Endothelial cell of hepatic sinusoid (primary cell): ENCODE data around the gene LPIN3.

Experiments
- in situ Hi-C: cut with HindIII; loops from 2 replicates; pipeline ENCODE4 v1.10.0; 2017; ENCODE audit warnings: low sequenced_read_pairs

Gene LPIN3

DNA sequence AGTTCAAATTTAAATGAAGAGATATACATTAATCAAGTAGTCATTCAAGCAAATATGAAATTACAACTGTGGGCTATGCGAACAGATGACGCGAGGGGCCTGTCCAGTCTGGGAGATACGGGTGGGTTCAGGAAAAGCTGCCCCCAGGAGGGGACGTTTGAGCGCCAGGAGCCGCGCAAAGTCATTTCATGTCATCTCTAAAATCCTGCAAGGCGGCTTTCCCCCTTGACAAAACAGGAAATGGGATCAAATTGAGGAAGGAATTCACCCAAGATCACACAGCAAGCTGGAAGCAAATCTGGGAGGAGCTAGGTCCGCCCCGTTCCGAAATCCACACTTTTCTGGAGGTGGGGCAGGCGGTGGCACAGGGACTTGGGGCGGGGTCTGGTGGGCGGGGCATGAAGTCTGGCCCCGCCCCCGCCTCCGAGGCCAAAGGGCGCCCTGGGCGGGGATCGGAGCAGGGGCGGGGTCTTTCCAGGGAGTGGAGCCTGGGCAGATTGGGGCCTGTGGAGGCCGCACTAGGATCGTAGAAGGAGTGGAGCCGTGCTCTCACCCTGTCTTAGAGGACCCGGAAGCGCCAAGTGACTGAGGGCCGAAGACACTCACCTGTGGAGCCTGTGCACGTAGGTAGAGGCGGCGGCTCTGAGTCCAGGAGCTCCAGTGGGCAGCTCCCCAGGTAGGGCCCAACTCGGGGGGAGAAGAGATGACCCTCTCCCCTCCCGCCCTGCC is at the start of gene LPIN3:
TSS of gene LPIN3 (plus strand) at position 495 of the 729 bp plus-strand sequence. CDS start 4,983 bp downstream, outside the sequence.
- in situ Hi-C loops = no loop called here

DNA sequence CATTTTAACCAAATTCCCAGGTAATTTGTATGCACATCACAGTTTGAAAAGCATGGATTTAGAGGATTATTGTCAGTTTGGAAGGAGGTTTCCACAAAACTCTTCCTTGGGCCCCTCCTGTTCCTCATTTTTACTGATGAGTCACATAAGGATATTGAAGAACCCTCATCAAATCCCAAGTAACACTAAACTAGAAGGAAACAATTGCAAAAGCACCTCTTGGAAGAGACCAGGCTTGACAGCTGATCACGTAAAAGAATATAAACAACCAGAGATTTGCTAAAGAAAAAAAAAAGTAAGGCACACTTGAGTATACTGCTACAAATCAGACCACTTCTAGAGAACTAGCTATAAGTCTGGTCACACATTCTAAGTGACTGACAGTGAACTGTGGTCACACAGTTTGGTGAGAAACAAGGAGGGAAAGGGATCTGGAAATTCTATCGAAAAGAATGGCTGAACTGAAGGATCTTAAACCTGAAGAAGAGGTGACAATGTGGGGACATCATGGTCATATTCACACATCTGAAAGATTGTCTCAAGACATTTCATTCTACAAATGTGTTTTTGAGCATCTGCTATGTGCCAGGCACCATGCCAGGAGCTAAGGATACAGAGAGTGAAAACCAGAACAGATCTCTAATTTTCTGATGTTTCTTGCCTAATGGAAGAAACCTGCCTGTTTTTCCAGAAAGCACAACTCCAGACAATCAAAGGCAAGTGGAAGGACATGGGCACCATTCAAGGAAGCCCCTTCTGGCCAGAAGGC is 47.2 kb upstream of the LPIN3 start:
- in situ Hi-C loops = no loop called here

DNA sequence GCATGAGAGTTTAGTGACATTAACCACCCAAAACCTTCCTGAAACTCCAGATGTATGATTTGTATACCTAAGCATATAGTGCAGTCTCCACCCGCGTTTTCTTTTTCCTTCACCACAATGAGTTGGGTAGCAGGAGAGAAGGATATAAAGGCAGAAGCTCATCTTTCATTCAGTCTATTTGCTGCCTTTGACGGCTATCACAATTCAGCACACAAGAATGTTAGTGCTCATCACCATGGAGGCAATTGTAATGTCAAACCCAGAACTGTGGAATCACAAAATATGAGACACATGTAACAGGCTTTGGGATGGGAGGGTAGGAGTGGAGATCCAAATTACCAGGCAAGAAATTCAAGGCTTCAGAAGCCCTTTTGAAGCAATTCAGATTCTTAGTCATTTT is 40.7 kb upstream of the LPIN3 start:
- in situ Hi-C loops = no loop called here

DNA sequence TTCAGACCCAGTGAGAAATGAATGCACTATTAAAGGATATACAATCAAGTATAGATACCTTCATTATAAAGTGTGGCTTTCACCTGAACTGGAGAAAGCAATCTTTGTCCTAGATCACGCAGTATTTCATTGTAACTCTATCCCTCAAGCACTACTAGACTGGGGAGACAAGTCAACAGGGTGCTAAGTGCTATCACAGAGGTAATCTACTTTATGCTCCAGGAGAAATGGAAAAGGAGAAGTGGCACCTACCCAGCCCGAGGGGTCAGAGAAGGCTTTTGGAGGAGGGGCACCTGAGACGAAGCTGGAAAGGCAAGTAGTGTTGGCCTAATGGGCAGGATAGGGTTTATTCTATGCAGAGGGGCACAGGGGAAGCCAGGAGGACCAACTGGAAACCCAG is 40.2 kb upstream of the LPIN3 start:
- in situ Hi-C loops = no loop called here

GRCh38 chr20:41300886-41301285 is 39.7 kb upstream of the LPIN3 start:
- in situ Hi-C loops = no loop called here

GRCh38 chr20:41304002-41304401 is 36.6 kb upstream of the LPIN3 start:
- in situ Hi-C loops = no loop called here

- in situ Hi-C loops = no loop called here
Observed at GRCh38 chr20:41304424-41305079, 36.1 kb upstream of the LPIN3 start.

DNA sequence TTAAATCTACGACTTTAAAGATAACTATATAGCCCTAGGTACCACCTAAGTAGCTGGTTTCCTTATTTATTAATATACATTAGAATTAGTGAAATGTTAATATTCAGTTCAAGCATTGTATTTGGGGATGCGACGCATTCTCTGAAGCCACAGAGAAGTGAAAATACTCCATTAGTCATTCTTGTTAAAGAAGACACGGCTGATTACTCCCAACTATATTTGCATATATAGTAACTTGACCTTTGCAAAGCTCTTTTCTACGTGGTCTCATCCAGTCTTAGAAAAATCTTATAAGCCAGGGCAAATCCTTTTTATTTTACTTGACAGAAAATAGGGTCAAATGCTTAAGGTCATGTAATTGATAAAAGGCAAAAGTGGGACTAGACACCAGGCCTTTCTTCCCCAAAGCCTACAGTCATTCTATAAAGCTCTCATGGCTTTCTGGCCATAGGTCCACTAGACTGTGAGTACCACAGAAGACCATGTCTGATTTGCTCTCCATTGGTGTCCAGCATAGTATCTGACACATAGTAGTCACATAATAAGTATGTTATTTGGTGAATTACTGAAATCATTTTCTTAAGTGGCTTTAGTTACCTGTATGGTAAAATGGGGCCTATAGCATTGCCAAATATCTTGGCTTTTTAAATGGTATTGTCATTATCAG is 34.4 kb upstream of the LPIN3 start:
- in situ Hi-C loops = no loop called here

DNA sequence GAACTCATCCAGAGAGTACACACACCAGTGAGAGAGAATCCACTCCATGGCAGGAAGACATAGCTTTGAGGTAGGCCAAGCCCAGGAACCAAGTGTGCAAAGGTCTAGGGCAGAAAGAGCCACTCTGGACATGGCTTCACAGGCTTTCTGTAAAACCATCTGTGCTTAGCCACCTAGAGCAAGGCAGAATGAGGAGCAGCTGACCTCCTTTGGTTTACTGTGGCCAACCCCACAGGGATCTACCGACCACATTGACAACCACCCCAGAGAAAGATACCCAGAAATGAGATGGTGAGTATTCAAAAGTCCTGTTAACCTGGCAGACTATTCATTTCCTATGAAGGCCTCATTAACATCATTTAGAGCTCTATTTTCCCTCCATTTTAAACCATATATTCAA is 33.6 kb upstream of the LPIN3 start:
- in situ Hi-C loops = no loop called here

- in situ Hi-C loops = no loop called here
Observed at GRCh38 chr20:41308290-41308711, 32.3 kb upstream of the LPIN3 start.

DNA sequence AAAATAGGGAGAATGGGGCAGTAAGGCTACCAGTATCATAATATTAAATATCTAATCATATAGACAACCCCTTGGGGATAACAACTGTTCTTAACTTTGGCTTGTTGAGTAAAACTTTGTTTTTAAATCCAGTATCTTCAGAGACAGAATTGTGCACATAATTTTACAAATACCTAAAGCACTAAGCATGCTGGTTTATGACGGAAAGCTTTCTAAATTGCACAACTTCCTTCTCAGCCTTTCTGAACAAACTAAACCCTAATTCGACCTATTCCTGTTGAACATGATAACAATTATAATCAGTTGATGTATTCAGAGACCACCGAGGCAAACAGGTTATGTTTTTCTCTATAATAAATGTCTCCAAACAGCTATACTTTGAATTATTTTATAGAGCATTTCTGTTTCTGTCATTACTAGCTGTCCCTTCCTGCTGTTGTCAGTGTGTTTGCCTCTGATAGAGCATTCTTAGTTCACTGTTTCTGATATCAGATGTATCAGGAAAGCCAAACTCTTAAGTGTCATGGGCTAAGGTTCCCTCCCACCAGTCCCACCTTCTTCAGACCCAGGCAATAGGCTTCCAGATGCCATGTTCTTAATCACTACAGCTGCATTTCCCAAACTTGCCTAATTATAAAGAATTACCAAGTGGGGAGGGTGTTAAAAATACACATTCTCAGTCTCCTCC is 31.8 kb upstream of the LPIN3 start:
- in situ Hi-C loops = no loop called here

GRCh38 chr20:41309817-41310216 is 30.8 kb upstream of the LPIN3 start:
- in situ Hi-C loops = loop anchor here (5.0 kb wide), 1 partner anchor 73 kb away; no protein-coding TSS in a partner anchor

DNA sequence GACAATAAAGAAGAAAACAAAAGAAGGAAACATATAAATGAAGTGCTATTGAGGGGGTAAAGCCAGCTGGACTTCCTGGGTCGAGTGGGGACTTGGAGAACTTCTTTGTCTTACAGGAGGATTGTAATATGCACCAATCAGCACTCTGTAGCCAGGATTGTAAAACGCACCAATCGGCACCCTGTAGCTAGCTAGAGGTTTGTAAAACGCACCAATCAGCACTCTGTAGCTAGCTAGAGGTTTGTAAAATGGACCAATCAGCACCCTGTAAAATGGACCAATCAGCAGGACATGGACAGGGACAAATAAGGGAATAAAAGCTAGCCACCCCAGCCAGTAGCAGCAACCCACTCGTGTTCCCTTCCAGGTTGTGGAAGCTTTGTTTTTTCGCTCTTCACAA is 28.6 kb upstream of the LPIN3 start:
- in situ Hi-C loops = loop anchor here (5.0 kb wide), 1 partner anchor 75 kb away; no protein-coding TSS in a partner anchor

GRCh38 chr20:41314386-41314785 is 26.2 kb upstream of the LPIN3 start:
- in situ Hi-C loops = loop anchor here (5.0 kb wide), 1 partner anchor 77 kb away; no protein-coding TSS in a partner anchor

DNA sequence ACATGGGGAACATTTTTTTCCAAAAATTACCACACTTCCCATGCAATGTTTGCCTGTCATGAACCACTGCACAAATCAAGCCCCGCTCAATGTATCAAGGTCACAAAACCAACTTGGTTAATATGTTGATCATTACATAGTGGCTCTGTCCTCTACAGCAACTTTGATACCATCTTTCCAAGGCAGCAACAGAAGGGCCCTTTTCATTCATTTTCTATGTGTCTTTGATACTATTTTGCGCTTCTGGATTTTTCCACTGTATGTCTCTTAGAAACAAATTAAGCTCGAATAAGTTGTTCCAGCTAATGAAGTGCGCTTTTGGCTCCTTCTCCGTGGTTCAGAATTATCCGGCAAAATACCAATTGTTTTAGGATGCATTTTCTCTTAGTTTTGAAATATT is 24.6 kb upstream of the LPIN3 start:
- in situ Hi-C loops = no loop called here

GRCh38 chr20:41316602-41317545 is 23.7 kb upstream of the LPIN3 start:
- in situ Hi-C loops = no loop called here

- in situ Hi-C loops = no loop called here
Observed at GRCh38 chr20:41317546-41318270, 22.9 kb upstream of the LPIN3 start, which contains the start of gene ZHX3. ZHX3 (minus strand) TSS chr20:41317731; CDS start chr20:41204916, 112,815 bp downstream.

DNA sequence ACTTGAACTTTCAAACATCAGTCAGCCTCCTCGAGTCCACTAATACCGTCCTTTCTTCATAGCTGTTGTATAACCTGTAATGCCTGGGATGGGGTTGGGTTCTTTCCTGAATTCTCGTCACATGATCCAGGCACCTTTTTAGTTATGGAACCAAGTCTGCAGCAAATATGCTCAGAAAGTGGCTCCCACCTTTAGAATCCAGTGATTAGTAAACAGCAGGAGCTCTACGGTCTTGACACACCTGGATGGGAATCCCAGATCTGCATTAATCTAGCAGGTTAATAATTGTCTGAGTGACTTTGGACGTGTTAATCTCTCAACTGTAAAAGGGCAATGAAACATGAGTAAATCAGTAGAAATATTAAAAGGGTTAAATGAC is 22.4 kb upstream of the LPIN3 start:
- in situ Hi-C loops = no loop called here

DNA sequence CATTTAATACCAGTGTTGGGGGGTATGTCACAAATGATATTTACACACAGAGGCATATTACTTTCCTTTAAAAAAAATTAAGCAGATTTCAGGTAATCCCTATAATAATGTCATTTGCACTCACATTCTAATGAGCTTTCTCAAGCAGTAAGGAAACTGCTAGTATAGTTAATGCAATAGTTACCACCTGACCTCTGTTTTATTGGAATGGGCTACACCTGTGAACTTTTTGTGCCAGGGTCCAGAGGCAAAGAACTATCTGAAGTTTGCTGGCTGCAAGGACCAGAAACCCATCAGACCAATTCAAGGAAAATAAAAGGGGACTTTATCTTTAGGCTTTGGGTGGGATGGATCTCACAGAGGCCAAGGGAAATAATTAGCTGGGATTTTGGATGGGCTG is 20.2 kb upstream of the LPIN3 start:
- in situ Hi-C loops = no loop called here
